GM12872 (cell line): ENCODE results near the gene KCNC1.

Source experiments
- TF ChIP-seq, protein P1 (sequence below): IDR thresholded peaks from 3 replicates; pipeline ENCODE4 v1.5.1; 2011; ENCODE audit warnings: low read depth, mild to moderate bottlenecking, low read length, moderate library complexity; ENCODE audit not compliant: insufficient read depth

Gene KCNC1

DNA sequence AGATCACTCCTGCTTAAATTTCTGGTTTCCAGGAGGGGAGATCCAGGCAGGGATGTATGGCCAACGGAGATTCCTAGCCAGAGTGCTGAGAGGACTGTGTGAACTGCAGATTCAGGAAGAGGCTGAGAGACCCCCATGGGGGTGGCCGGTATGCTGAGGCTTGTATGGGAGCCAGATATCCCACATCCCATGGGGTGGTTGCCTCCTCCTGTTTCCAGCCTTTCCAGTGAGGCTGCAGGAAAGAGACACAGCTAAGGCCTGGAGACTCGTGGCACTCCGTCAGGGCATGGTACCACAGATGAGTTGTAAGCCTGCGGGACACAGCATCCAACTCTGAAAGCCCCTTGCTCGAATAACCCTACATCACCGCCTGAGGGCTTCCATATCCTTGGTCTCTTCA, 16.6 kb upstream of the KCNC1 start:
- TF ChIP-seq, protein P1, sequence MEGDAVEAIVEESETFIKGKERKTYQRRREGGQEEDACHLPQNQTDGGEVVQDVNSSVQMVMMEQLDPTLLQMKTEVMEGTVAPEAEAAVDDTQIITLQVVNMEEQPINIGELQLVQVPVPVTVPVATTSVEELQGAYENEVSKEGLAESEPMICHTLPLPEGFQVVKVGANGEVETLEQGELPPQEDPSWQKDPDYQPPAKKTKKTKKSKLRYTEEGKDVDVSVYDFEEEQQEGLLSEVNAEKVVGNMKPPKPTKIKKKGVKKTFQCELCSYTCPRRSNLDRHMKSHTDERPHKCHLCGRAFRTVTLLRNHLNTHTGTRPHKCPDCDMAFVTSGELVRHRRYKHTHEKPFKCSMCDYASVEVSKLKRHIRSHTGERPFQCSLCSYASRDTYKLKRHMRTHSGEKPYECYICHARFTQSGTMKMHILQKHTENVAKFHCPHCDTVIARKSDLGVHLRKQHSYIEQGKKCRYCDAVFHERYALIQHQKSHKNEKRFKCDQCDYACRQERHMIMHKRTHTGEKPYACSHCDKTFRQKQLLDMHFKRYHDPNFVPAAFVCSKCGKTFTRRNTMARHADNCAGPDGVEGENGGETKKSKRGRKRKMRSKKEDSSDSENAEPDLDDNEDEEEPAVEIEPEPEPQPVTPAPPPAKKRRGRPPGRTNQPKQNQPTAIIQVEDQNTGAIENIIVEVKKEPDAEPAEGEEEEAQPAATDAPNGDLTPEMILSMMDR = no peak

GRCh38 chr11:17718510-17718962, 16.0 kb upstream of the KCNC1 start:
- TF ChIP-seq, protein P1 = no peak

GRCh38 chr11:17719028-17719937, 15.3 kb upstream of the KCNC1 start, which contains the start of gene MYOD1:
Gene MYOD1, plus strand, starts transcription at chr11:17719571. Its CDS starts 212 bp downstream, at chr11:17719783.
- TF ChIP-seq, protein P1 = no peak

DNA sequence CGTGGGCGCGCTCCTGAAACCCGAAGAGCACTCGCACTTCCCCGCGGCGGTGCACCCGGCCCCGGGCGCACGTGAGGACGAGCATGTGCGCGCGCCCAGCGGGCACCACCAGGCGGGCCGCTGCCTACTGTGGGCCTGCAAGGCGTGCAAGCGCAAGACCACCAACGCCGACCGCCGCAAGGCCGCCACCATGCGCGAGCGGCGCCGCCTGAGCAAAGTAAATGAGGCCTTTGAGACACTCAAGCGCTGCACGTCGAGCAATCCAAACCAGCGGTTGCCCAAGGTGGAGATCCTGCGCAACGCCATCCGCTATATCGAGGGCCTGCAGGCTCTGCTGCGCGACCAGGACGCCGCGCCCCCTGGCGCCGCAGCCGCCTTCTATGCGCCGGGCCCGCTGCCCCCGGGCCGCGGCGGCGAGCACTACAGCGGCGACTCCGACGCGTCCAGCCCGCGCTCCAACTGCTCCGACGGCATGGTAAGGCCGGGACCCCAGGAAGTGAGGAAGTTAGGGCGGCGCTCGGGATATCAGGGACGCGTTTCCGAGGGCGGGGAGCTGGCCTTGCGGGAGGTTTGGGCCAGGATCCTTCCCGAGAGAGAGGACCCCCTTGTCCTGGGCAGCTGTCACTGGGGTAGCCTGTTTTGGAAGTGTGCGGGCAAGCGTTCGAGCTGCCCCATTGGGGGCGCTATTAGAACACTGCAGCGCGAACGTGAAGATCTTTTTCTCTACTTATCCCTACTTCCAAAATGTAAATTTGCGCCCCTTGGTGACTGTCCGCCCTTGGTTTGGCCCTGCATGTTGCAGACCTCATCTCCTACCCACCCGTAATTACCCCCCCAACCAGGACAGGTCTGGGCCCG, 14.4 kb upstream of the KCNC1 start:
- TF ChIP-seq, protein P1 = no peak

- TF ChIP-seq, protein P1 = no peak
Measured at GRCh38 chr11:17720796-17721171, 13.8 kb upstream of the KCNC1 start.

DNA sequence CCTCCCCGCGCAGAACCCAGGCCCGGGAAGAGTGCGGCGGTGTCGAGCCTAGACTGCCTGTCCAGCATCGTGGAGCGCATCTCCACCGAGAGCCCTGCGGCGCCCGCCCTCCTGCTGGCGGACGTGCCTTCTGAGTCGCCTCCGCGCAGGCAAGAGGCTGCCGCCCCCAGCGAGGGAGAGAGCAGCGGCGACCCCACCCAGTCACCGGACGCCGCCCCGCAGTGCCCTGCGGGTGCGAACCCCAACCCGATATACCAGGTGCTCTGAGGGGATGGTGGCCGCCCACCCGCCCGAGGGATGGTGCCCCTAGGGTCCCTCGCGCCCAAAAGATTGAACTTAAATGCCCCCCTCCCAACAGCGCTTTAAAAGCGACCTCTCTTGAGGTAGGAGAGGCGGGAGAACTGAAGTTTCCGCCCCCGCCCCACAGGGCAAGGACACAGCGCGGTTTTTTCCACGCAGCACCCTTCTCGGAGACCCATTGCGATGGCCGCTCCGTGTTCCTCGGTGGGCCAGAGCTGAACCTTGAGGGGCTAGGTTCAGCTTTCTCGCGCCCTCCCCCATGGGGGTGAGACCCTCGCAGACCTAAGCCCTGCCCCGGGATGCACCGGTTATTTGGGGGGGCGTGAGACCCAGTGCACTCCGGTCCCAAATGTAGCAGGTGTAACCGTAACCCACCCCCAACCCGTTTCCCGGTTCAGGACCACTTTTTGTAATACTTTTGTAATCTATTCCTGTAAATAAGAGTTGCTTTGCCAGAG, 13.2 kb upstream of the KCNC1 start:
- TF ChIP-seq, protein P1 = no peak
